MCF 10A (cell line): ENCODE results near the gene SLC44A3. TPM values are rescaled to one million over a fixed set of nuclear protein-coding genes. Genes with fewer than 3 reads are reported as not detected.

ENCODE experiments used
- BruUV-seq: library from RNA; stranded (reverse); fragments of 400-500 nt; replicated peaks from 2 replicates; lab custom pipeline; 2021; lab: Mats Ljungman, UMichigan
- CTCF ChIA-PET: fragments of 300-600 bp; sonication (Branson Sonifier 250); formaldehyde crosslinking; extraction: SDS; loops from one replicate; lab custom pipeline; 2021; ENCODE audit warnings: antibody characterized with exemption, inconsistent platforms; lab: Yijun Ruan, JAX
- POLR2A ChIA-PET: fragments of 300-600, 350-650 bp; sonication (Branson Sonifier 250); formaldehyde crosslinking; extraction: SDS; loops from one replicate; lab custom pipeline; 2020; ENCODE audit warnings: antibody characterized with exemption, inconsistent platforms; lab: Yijun Ruan, JAX
- DNase-seq: peaks from one replicate; pipeline ENCODE4 v3.0.0-alpha.2; 2018; ENCODE audit not compliant: unreplicated experiment
- H3K27ac Mint-ChIP-seq: one replicate; pipeline ENCODE4 v1.8.0; 2022; ENCODE audit warnings: mild to moderate bottlenecking, low read depth, mixed read lengths; ENCODE audit not compliant: unreplicated experiment
- H3K27me3 Mint-ChIP-seq: one replicate; pipeline ENCODE4 v1.8.0; 2022; ENCODE audit warnings: mixed read lengths; ENCODE audit not compliant: insufficient read depth, unreplicated experiment
- H3K36me3 Mint-ChIP-seq: one replicate; pipeline ENCODE4 v1.8.0; 2022; ENCODE audit warnings: mild to moderate bottlenecking, moderate library complexity, mixed read lengths; ENCODE audit not compliant: insufficient read depth, unreplicated experiment
- H3K4me1 Mint-ChIP-seq: one replicate; pipeline ENCODE4 v1.8.0; 2022; ENCODE audit warnings: mixed read lengths; ENCODE audit not compliant: insufficient read depth, unreplicated experiment
- H3K4me3 Mint-ChIP-seq: one replicate; pipeline ENCODE4 v1.8.0; 2022; ENCODE audit warnings: mild to moderate bottlenecking, moderate library complexity, mixed read lengths; ENCODE audit not compliant: unreplicated experiment
- H3K9me3 Mint-ChIP-seq: one replicate; pipeline ENCODE4 v1.8.0; 2022; ENCODE audit warnings: mixed read lengths; ENCODE audit not compliant: unreplicated experiment
- CTCF ChIP-seq: fragments of 200-600 bp; IDR thresholded peaks from one replicate; pipeline ENCODE4 v1.8.0; 2022; ENCODE audit warnings: antibody characterized with exemption, mild to moderate bottlenecking; ENCODE audit not compliant: unreplicated experiment
- intact Hi-C: fragments of 100-400 bp; cut with micrococcal nuclease; formaldehyde crosslinking; loops from 2 replicates; pipeline ENCODE4 v1.14.1; 2022
- total RNA-seq: library from RNA; stranded (reverse); gene quantifications from 2 replicates; pipeline ENCODE4 v1.2.3, GENCODE V29; 2022

SLC44A3 gene
- total RNA-seq, 1 experiment from 2014 or later = 2.8 TPM

- H3K27me3 Mint-ChIP-seq = no peaks in the 10 kb centered on the region
- DNase-seq = no peak
- no peak overlapping the region for H3K27ac Mint-ChIP-seq
- H3K36me3 Mint-ChIP-seq = no peaks in the 10 kb centered on the region
- no peaks in the 10 kb centered on the region for H3K9me3 Mint-ChIP-seq
- intact Hi-C loops = no loop called here
- BruUV-seq = no TSS peak
- POLR2A ChIA-PET = no interaction called here
- no peak overlapping the region for H3K4me3 Mint-ChIP-seq
- CTCF ChIA-PET = interaction anchor here (1.6 to 1.8 kb wide), 3 partner anchors 11 to 39 kb away, joined by 4 to 7 read pairs (median 7); no protein-coding TSS in a partner anchor
- no peaks in the 10 kb centered on the region for H3K4me1 Mint-ChIP-seq
- no peak for TF ChIP-seq CTCF
Observed at GRCh38 chr1:94843846-94844245, 23.7 kb downstream of the SLC44A3 start.

DNA sequence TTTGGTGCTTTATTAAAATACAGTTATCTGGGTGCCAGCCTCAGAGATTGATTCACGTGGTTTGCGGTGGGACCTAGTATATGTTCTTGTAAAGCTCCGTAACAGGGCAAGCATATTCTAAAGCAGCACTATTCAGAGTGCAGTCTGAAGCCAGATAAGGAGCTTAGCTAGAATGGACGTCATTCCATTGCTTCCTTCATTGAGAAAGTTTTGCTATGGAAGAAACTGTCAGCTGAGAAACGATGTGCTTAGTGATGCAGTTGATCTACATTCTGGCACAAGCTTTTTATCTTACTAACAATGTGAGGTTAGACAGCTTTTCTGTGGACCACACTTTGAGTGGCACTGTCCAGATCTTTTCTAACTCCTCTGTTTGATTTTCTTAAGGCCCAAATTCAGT is 26.2 kb downstream of the SLC44A3 start:
- BruUV-seq = no TSS peak
- Mint-ChIP-seq H3K4me3 (no peak overlapping the region), H3K4me1 (no peaks in the 10 kb centered on the region), H3K27me3 (no peaks in the 10 kb centered on the region), H3K27ac (no peak overlapping the region), H3K36me3 (no peaks in the 10 kb centered on the region), H3K9me3 (no peaks in the 10 kb centered on the region)
- ChIA-PET CTCF (interaction anchor here (0.5 to 2.0 kb wide), 7 partner anchors 8 to 345 kb away, joined by 3 to 15 read pairs (median 5); no protein-coding TSS in a partner anchor), POLR2A (no interaction called here)
- no peak for DNase-seq
- no peak for TF ChIP-seq CTCF
- intact Hi-C loops = no loop called here

DNA sequence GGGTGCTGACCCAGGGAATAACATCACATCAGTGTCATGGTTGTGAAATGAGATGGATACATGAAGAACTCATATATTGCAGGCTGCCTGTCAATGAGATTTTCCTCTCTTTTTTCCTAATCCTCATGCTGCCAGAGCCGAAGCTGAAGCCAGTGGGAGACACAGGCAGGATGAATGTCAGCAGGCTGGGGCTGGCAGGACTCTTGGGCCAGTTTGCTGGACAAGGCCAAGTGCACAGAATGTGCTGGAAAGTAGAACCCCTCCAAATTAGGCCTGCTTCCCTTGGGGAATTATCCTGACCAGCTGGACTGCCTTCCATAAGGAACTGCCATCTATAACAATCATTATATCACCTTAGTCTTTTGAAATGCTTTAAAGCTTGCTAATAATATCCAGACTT is 31.4 kb downstream of the SLC44A3 start:
- POLR2A ChIA-PET = interaction anchor here (0.7 to 1.3 kb wide), 4 partner anchors 24 to 1773 kb away, joined by 3 to 4 read pairs (median 3); no protein-coding TSS in a partner anchor
- Mint-ChIP-seq H3K36me3 (no peaks in the 10 kb centered on the region), H3K27ac (no peak overlapping the region), H3K4me3 (no peak overlapping the region), H3K4me1 (no peaks in the 10 kb centered on the region), H3K27me3 (no peaks in the 10 kb centered on the region), H3K9me3 (no peaks in the 10 kb centered on the region)
- TF ChIP-seq CTCF = no peak
- DNase-seq = no peak
- CTCF ChIA-PET = interaction anchor here (0.5 to 7.8 kb wide), 4 partner anchors 10 to 193 kb away, joined by 3 to 192 read pairs (median 50); no protein-coding TSS in a partner anchor
- intact Hi-C loops = no loop called here
- no TSS peak for BruUV-seq

DNA sequence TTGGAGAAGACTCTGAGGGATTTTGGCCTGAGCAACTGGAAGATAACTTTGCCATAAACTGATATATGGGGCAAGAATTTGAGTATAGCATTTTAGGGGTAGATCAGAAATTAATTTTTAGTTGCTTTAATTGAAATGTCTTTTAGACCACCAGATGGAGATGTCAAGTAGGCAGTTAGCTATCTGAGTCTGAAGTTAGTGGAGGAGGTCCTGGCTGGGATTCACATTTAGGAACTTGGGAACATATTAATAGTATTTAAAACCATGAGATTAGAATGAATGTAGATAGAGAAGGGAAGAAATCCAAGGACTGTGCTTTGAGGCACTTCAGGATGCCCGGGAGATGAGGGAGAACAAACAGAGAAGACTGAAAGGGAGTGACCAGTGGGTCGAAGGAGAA is 32.6 kb downstream of the SLC44A3 start:
- Mint-ChIP-seq H3K4me1 (no peaks in the 10 kb centered on the region), H3K27me3 (no peaks in the 10 kb centered on the region), H3K4me3 (no peak overlapping the region), H3K36me3 (no peaks in the 10 kb centered on the region), H3K27ac (no peak overlapping the region), H3K9me3 (no peaks in the 10 kb centered on the region)
- DNase-seq = no peak
- intact Hi-C loops = no loop called here
- POLR2A ChIA-PET = interaction anchor here (3.5 to 4.5 kb wide), 3 partner anchors 11 to 188 kb away, joined by 11 to 58 read pairs (median 45); no protein-coding TSS in a partner anchor
- no peak for TF ChIP-seq CTCF
- no TSS peak for BruUV-seq
- CTCF ChIA-PET = interaction anchor here (1.2 to 7.8 kb wide), 6 partner anchors 17 to 192 kb away, joined by 4 to 192 read pairs (median 41); partner anchors contain the start of gene SLC44A3
